Calu3 (cell line): Measurements from ENCODE around the gene BMP6. TPM values are rescaled to one million over a fixed set of nuclear protein-coding genes. Genes with fewer than 3 reads are reported as not detected.

Experiments used
- BruUV-seq: library from RNA; stranded (reverse); fragments of 400-500 nt; replicated peaks from 2 replicates; lab custom pipeline; 2021; lab: Mats Ljungman, UMichigan
- CTCF ChIA-PET: fragments of 300-600 bp; sonication (Branson Sonifier 250); formaldehyde crosslinking; loops from one replicate; lab custom pipeline; 2022; ENCODE audit warnings: antibody characterized with exemption; lab: Charles Lee
- DNase-seq: peaks from one replicate; pipeline ENCODE4 v3.0.0; 2022
- H3K27ac Mint-ChIP-seq: one replicate; pipeline ENCODE4 v1.8.0; 2022; ENCODE audit warnings: mixed read lengths; ENCODE audit not compliant: unreplicated experiment
- H3K27me3 Mint-ChIP-seq: one replicate; pipeline ENCODE4 v1.8.0; 2022; ENCODE audit warnings: mixed read lengths; ENCODE audit not compliant: unreplicated experiment
- H3K36me3 Mint-ChIP-seq: one replicate; pipeline ENCODE4 v1.8.0; 2022; ENCODE audit warnings: mild to moderate bottlenecking, moderate library complexity, mixed read lengths; ENCODE audit not compliant: insufficient read depth, unreplicated experiment
- H3K4me1 Mint-ChIP-seq: one replicate; pipeline ENCODE4 v1.8.0; 2022; ENCODE audit warnings: mild to moderate bottlenecking, low read depth, mixed read lengths; ENCODE audit not compliant: unreplicated experiment
- H3K4me3 Mint-ChIP-seq: one replicate; pipeline ENCODE4 v1.8.0; 2022; ENCODE audit warnings: mild to moderate bottlenecking, low read depth, moderate library complexity, mixed read lengths; ENCODE audit not compliant: unreplicated experiment
- H3K9me3 Mint-ChIP-seq: one replicate; pipeline ENCODE4 v1.8.0; 2022; ENCODE audit warnings: low read depth, mixed read lengths; ENCODE audit not compliant: unreplicated experiment
- intact Hi-C: fragments of 100-400 bp; cut with micrococcal nuclease; formaldehyde crosslinking; loops from one replicate; pipeline ENCODE4 v1.10.0; 2022; ENCODE audit not compliant: unreplicated experiment
- total RNA-seq: library from RNA; stranded (reverse); gene quantifications from 2 replicates; pipeline ENCODE4 v1.2.3, GENCODE V29; 2022
- TF ChIP-seq, protein P1 (sequence below): fragments of 200-600 bp; IDR thresholded peaks from one replicate; pipeline ENCODE4 v1.8.0; 2022; ENCODE audit warnings: antibody characterized with exemption; ENCODE audit not compliant: unreplicated experiment

BMP6 gene
- total RNA-seq, 1 experiment from 2014 or later, result 0.17 TPM

DNA sequence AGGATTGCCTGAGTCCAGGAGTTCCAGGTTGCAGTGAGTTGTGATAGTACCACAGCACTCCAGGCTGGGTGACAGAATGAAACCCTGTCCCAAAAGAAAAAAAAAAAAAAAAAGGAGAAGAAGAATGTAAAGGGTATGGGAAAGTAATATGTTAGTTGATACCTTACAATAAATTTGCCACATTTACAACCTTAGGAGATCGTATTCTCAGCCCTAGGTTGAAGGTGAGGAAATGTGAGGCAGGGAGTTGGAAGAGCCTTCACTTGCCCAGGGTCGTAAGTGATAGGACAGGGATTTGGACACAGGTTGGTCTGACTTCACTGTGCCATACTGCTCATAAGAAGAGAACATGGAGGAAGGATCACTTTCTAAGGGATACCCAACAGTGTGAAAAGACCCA is 68.6 kb downstream of the BMP6 start:
- DNase-seq, result no peak
- H3K27ac Mint-ChIP-seq, result no peak overlapping the region
- no TSS peak for BruUV-seq
- intact Hi-C loops, result no loop called here
- no peaks in the 10 kb centered on the region for H3K4me1 Mint-ChIP-seq
- H3K27me3 Mint-ChIP-seq, result peaks cover 74% of the 10 kb centered on the region
- H3K36me3 Mint-ChIP-seq, result no peaks in the 10 kb centered on the region
- CTCF ChIA-PET, result no interaction called here
- no peaks in the 10 kb centered on the region for H3K9me3 Mint-ChIP-seq
- H3K4me3 Mint-ChIP-seq, result no peak overlapping the region
- TF ChIP-seq, protein P1, sequence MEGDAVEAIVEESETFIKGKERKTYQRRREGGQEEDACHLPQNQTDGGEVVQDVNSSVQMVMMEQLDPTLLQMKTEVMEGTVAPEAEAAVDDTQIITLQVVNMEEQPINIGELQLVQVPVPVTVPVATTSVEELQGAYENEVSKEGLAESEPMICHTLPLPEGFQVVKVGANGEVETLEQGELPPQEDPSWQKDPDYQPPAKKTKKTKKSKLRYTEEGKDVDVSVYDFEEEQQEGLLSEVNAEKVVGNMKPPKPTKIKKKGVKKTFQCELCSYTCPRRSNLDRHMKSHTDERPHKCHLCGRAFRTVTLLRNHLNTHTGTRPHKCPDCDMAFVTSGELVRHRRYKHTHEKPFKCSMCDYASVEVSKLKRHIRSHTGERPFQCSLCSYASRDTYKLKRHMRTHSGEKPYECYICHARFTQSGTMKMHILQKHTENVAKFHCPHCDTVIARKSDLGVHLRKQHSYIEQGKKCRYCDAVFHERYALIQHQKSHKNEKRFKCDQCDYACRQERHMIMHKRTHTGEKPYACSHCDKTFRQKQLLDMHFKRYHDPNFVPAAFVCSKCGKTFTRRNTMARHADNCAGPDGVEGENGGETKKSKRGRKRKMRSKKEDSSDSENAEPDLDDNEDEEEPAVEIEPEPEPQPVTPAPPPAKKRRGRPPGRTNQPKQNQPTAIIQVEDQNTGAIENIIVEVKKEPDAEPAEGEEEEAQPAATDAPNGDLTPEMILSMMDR, result no peak

DNA sequence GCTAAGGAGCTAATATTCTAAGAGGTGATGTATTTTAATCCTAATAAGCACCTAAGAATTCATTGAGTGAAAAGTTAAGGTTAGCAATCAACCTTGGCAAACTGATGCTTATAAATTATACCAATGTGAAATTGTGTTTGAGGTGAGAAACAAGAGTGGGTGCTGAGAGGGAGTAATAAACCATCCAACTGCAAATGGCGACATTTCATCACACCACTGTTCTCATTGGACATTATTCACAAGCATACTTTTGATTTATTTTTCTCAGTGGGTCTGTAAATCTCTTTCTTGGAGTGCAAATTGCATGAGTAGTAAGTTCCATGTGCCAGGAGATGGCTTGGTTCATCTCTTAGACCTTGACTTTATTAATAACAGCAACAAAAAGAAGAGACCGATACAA is 71.5 kb downstream of the BMP6 start:
- H3K27me3 Mint-ChIP-seq, result peaks cover 60% of the 10 kb centered on the region
- CTCF ChIA-PET, result no interaction called here
- H3K9me3 Mint-ChIP-seq, result no peaks in the 10 kb centered on the region

DNA sequence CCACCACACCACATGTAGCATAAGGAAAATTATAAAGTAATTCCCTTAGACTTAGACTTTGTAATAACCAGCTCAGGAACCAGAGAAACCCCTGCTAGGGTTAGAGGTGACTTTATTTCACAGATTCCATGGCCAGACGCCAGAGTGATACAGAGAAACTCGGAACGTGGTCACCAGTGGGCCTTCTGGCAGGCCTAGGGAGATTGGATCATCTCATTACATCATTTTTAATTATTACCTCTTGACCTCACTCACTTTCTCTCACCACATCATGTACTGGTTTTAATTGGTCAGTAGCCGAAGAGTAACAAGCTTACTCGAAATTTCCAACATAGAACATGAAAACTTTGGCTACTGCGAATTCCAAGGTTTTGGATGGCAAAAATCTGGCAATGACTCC is 72.9 kb downstream of the BMP6 start:
- H3K4me3 Mint-ChIP-seq, result no peak overlapping the region
- no peaks in the 10 kb centered on the region for H3K36me3 Mint-ChIP-seq
- intact Hi-C loops, result no loop called here
- no peaks in the 10 kb centered on the region for H3K4me1 Mint-ChIP-seq
- no peak overlapping the region for H3K27ac Mint-ChIP-seq
- CTCF ChIA-PET, result no interaction called here
- TF ChIP-seq, protein P1, result no peak
- no TSS peak for BruUV-seq
- H3K9me3 Mint-ChIP-seq, result no peaks in the 10 kb centered on the region
- DNase-seq, result no peak
- peaks cover 60% of the 10 kb centered on the region for H3K27me3 Mint-ChIP-seq

More for the DNA sequence above, 71.5 kb downstream of the BMP6 start:
- Mint-ChIP-seq H3K4me1 (no peaks in the 10 kb centered on the region), H3K4me3 (no peak overlapping the region), H3K36me3 (no peaks in the 10 kb centered on the region), H3K27ac (no peak overlapping the region)
- BruUV-seq, result no TSS peak
- TF ChIP-seq, protein P1, result no peak
- intact Hi-C loops, result no loop called here
- no peak for DNase-seq

DNA sequence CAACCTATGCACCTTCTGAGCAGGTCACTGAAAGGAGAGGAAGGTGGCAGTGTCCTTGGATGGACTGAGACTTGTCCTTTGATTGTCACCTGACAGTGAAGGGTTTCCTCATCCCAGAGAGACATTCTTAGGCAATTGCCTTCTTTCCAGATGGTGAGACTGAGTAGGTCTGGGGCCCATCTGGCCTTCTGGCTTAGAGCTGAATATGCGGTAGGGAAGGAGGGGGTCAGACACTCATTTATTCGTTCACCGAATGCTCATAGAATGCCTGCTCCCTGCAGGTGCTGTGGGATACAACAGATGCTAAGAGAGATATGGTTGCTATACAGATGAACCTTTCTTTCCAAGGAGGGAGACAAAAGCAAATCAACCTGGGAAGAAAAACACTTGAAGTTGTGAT is 76.8 kb downstream of the BMP6 start:
- DNase-seq, result no peak
- no peaks in the 10 kb centered on the region for H3K36me3 Mint-ChIP-seq

More for the DNA sequence above, 76.8 kb downstream of the BMP6 start:
- CTCF ChIA-PET, result no interaction called here
- H3K27ac Mint-ChIP-seq, result no peak overlapping the region
- no peaks in the 10 kb centered on the region for H3K9me3 Mint-ChIP-seq
- BruUV-seq, result no TSS peak
- no peaks in the 10 kb centered on the region for H3K4me1 Mint-ChIP-seq
- intact Hi-C loops, result no loop called here
- H3K4me3 Mint-ChIP-seq, result no peak overlapping the region
- TF ChIP-seq, protein P1, result no peak
- peaks cover 44% of the 10 kb centered on the region for H3K27me3 Mint-ChIP-seq
